ENCODE measurements around the gene EVI5L. TPM values are rescaled to one million over a fixed set of nuclear protein-coding genes. Genes with fewer than 3 reads are reported as not detected.

Gene EVI5L
- total and polyA plus RNA-seq, 2 of the 8 experiments (the other 6 are each of a cell fraction or from before 2014, with no cell fraction given): 7.2 to 11.0 TPM

DNA sequence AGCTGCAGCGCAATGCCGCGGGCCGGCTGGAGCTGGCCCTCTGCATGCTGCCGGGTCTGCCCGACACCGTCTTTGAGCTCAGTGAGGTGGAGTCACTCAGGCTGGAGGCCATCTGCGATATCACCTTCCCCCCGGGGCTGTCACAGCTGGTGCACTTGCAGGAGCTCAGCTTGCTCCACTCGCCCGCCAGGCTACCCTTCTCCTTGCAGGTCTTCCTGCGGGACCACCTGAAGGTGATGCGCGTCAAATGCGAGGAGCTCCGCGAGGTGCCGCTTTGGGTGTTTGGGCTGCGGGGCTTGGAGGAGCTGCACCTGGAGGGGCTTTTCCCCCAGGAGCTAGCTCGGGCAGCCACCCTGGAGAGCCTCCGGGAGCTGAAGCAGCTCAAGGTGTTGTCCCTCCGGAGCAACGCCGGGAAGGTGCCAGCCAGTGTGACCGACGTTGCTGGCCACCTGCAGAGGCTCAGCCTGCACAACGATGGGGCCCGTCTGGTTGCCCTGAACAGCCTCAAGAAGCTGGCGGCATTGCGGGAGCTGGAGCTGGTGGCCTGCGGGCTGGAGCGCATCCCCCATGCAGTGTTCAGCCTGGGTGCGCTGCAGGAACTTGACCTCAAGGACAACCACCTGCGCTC lies 69.8 kb downstream of the EVI5L start (continued):
- no peak for TF ChIP-seq CBX8 (IDR thresholded peaks at IDR 0.05; ENCODE audit: borderline replicate concordance, low read depth, low read length)
- TF ChIP-seq SUZ12 (IDR thresholded peaks at IDR 0.05; ENCODE audit: low read length): no peak
- no peak for TF ChIP-seq BRCA1 (IDR thresholded peaks at IDR 0.05; ENCODE audit: low read depth, low read length)
- TF ChIP-seq CHD1 (IDR thresholded peaks at IDR 0.05; ENCODE audit: low read depth, low read length): no peak
